IPS-18c (cell line): ENCODE measurements around the gene CFAP46.

Experiments
- H3K4me3 ChIP-seq: 2 replicates; pipeline ENCODE4 v1.7.0; 2013; ENCODE audit warnings: low read depth, mild to moderate bottlenecking, low read length, moderate library complexity; ENCODE audit not compliant: insufficient read depth
- H3K9me3 ChIP-seq: one replicate; pipeline ENCODE4 v1.6.1; 2013; ENCODE audit warnings: mild to moderate bottlenecking, low read length, moderate library complexity; ENCODE audit not compliant: control insufficient read depth, insufficient read depth

The CFAP46 gene

GRCh38 chr10:132914732-132915131 is 27.6 kb downstream of the CFAP46 start:
- no peak overlapping the region for H3K4me3 ChIP-seq

GRCh38 chr10:132913559-132914115 is 28.7 kb downstream of the CFAP46 start:
- Histone ChIP-seq H3K4me3 (no peak overlapping the region), H3K9me3 (peaks cover 2% of the 10 kb centered on the region)

More at GRCh38 chr10:132914732-132915131, 27.6 kb downstream of the CFAP46 start:
- peaks cover 5% of the 10 kb centered on the region for H3K9me3 ChIP-seq

- Histone ChIP-seq H3K9me3 (no peaks in the 10 kb centered on the region), H3K4me3 (no peak overlapping the region)
Observed at GRCh38 chr10:132912713-132913558, 29.4 kb downstream of the CFAP46 start.

GRCh38 chr10:132912225-132912712 is 30.1 kb downstream of the CFAP46 start:
- Histone ChIP-seq H3K4me3 (no peak overlapping the region), H3K9me3 (no peaks in the 10 kb centered on the region)

- H3K4me3 ChIP-seq = no peak overlapping the region
- no peaks in the 10 kb centered on the region for H3K9me3 ChIP-seq
Observed at GRCh38 chr10:132911786-132912097, 30.6 kb downstream of the CFAP46 start.

GRCh38 chr10:132910901-132911785 is 31.2 kb downstream of the CFAP46 start:
- Histone ChIP-seq H3K9me3 (no peaks in the 10 kb centered on the region), H3K4me3 (no peak overlapping the region)

GRCh38 chr10:132910186-132910880 is 32.0 kb downstream of the CFAP46 start:
- Histone ChIP-seq H3K9me3 (peaks cover 1% of the 10 kb centered on the region), H3K4me3 (no peak overlapping the region)

- Histone ChIP-seq H3K9me3 (peaks cover 2% of the 10 kb centered on the region), H3K4me3 (no peak overlapping the region)
Observed at GRCh38 chr10:132909491-132910071, 32.8 kb downstream of the CFAP46 start.

- Histone ChIP-seq H3K4me3 (no peak overlapping the region), H3K9me3 (peaks cover 2% of the 10 kb centered on the region)
Observed at GRCh38 chr10:132908621-132909295, 33.6 kb downstream of the CFAP46 start.

- Histone ChIP-seq H3K4me3 (no peak overlapping the region), H3K9me3 (peaks cover 2% of the 10 kb centered on the region)
Observed at GRCh38 chr10:132907821-132908620, 34.3 kb downstream of the CFAP46 start.

GRCh38 chr10:132906836-132907235 is 35.5 kb downstream of the CFAP46 start:
- no peak overlapping the region for H3K4me3 ChIP-seq
- H3K9me3 ChIP-seq = peaks cover 2% of the 10 kb centered on the region

GRCh38 chr10:132906106-132906505 is 36.3 kb downstream of the CFAP46 start:
- peaks cover 2% of the 10 kb centered on the region for H3K9me3 ChIP-seq
- H3K4me3 ChIP-seq = no peak overlapping the region

- Histone ChIP-seq H3K9me3 (peaks cover 2% of the 10 kb centered on the region), H3K4me3 (no peak overlapping the region)
Observed at GRCh38 chr10:132905661-132906060, 36.7 kb downstream of the CFAP46 start.

GRCh38 chr10:132904814-132905649 is 37.3 kb downstream of the CFAP46 start:
- no peak overlapping the region for H3K4me3 ChIP-seq
- H3K9me3 ChIP-seq = peaks cover 2% of the 10 kb centered on the region
